Neural cell (in vitro differentiated cells): ENCODE data around the gene PREX1. TPM values are rescaled to one million over a fixed set of nuclear protein-coding genes. Genes with fewer than 3 reads are reported as not detected.

Experiments used
- H2AFZ ChIP-seq: fragments of 200-600, 300-800 bp; sonication (generic), shearing (Covaris generic); 2 replicates; pipeline ENCODE4 v1.6.0; 2014; ENCODE audit warnings: low read depth, mild to moderate bottlenecking, antibody characterized with exemption, low read length, moderate library complexity
- H3F3A ChIP-seq: fragments of 200-600 bp; shearing (Covaris generic); 2 replicates; pipeline ENCODE4 v1.6.1; 2016; ENCODE audit warnings: mild to moderate bottlenecking, moderate library complexity, mixed read lengths, antibody characterized with exemption, low read length; ENCODE audit not compliant: insufficient read depth, poor library complexity, severe bottlenecking
- H3K27ac ChIP-seq: fragments of 200-600, 300-800 bp; sonication (generic), shearing (Covaris generic); 2 replicates; pipeline ENCODE4 v1.5.1; 2014; ENCODE audit warnings: mild to moderate bottlenecking, low read length, moderate library complexity
- H3K27me3 ChIP-seq: fragments of 300-800, 200-600 bp; sonication (generic), shearing (Covaris generic); 2 replicates; pipeline ENCODE4 v1.6.0; 2014; ENCODE audit warnings: mild to moderate bottlenecking, low read depth, low read length, moderate library complexity; ENCODE audit not compliant: insufficient read depth
- H3K36me3 ChIP-seq: fragments of 300-800, 200-600 bp; sonication (generic), shearing (Covaris generic); 2 replicates; pipeline ENCODE4 v1.5.1; 2014; ENCODE audit warnings: mild to moderate bottlenecking, antibody characterized with exemption, low read length, moderate library complexity; ENCODE audit not compliant: insufficient read depth
- H3K4me2 ChIP-seq: fragments of 300-800, 200-600 bp; sonication (generic), shearing (Covaris generic); 2 replicates; pipeline ENCODE4 v1.6.0; 2014; ENCODE audit warnings: mild to moderate bottlenecking, low read length
- H3K4me3 ChIP-seq: fragments of 300-800, 200-600 bp; sonication (generic), shearing (Covaris generic); 2 replicates; pipeline ENCODE4 v1.5.1; 2014; ENCODE audit warnings: mild to moderate bottlenecking, low read length, moderate library complexity
- H3K79me2 ChIP-seq: fragments of 200-600 bp; shearing (Covaris generic); replicated peaks from 2 replicates; pipeline ENCODE4 v1.6.0; 2014; ENCODE audit warnings: mild to moderate bottlenecking, low read length, moderate library complexity; ENCODE audit not compliant: insufficient read depth
- H3K9ac ChIP-seq: fragments of 300-800, 200-600 bp; sonication (generic), shearing (Covaris generic); 2 replicates; pipeline ENCODE4 v1.6.1; 2016; ENCODE audit warnings: mild to moderate bottlenecking, low read length, mixed read lengths
- H3K9me2 ChIP-seq: fragments of 200-600 bp; shearing (Covaris generic); 2 replicates; pipeline ENCODE4 v1.6.1; 2016; ENCODE audit warnings: mild to moderate bottlenecking, low read length, mixed read lengths; ENCODE audit not compliant: insufficient read depth
- H3K9me3 ChIP-seq: fragments of 200-600, 300-800 bp; sonication (generic), shearing (Covaris generic); 2 replicates; pipeline ENCODE4 v1.6.1; 2016; ENCODE audit warnings: mild to moderate bottlenecking, mixed run types, low read length, moderate library complexity, mixed read lengths
- H4K20me1 ChIP-seq: fragments of 200-600 bp; shearing (Covaris generic); 2 replicates; pipeline ENCODE4 v1.6.1; 2016; ENCODE audit warnings: mild to moderate bottlenecking, mixed run types; ENCODE audit not compliant: insufficient read depth
- EP300 ChIP-seq: fragments of 450-650 bp; conservative IDR thresholded peaks from 2 replicates; pipeline ENCODE4 v1.6.1; 2014; ENCODE audit warnings: antibody characterized with exemption, mild to moderate bottlenecking, moderate library complexity; ENCODE audit not compliant: poor library complexity, severe bottlenecking
- EZH2 ChIP-seq: fragments of 200-600, 300-800 bp; shearing (Covaris generic), sonication (generic); IDR thresholded peaks from 2 replicates; pipeline ENCODE4 v1.6.1; 2014; ENCODE audit warnings: antibody characterized with exemption, low read length, borderline replicate concordance, mild to moderate bottlenecking; ENCODE audit not compliant: insufficient read depth, poor library complexity, severe bottlenecking
- MXI1 ChIP-seq: fragments of 450-650 bp; conservative IDR thresholded peaks from 2 replicates; pipeline ENCODE4 v1.6.1; 2014; ENCODE audit warnings: antibody characterized with exemption, mild to moderate bottlenecking; ENCODE audit not compliant: poor library complexity, severe bottlenecking
- POLR2AphosphoS5 ChIP-seq: IDR thresholded peaks from 2 replicates; pipeline ENCODE4 v1.6.1; 2012
- RAD21 ChIP-seq: fragments of 450-650 bp; conservative IDR thresholded peaks from 2 replicates; pipeline ENCODE4 v1.6.1; 2014; ENCODE audit warnings: antibody characterized with exemption, mild to moderate bottlenecking, moderate library complexity
- SMC3 ChIP-seq: fragments of 450-650 bp; conservative IDR thresholded peaks from 2 replicates; pipeline ENCODE4 v1.6.1; 2014; ENCODE audit warnings: antibody characterized with exemption, mild to moderate bottlenecking, moderate library complexity; ENCODE audit not compliant: poor library complexity
- TAF1 ChIP-seq: IDR thresholded peaks from 2 replicates; pipeline ENCODE4 v1.6.1; 2012; ENCODE audit warnings: low read depth
- polyA plus RNA-seq: library from polyadenylated mRNA; depleted of rRNA; stranded (reverse); fragments of >200 nt; gene quantifications from 2 replicates; pipeline ENCODE4 v1.2.3, GENCODE V29; 2014
- TF ChIP-seq, protein P1 (sequence below): IDR thresholded peaks from 2 replicates; pipeline ENCODE4 v1.6.1; 2012; ENCODE audit warnings: borderline replicate concordance
- TF ChIP-seq, protein P2 (sequence below): fragments of 450-650 bp; IDR thresholded peaks from 2 replicates; pipeline ENCODE4 v1.5.1; 2014; ENCODE audit warnings: antibody characterized with exemption, mild to moderate bottlenecking, moderate library complexity; ENCODE audit not compliant: poor library complexity, severe bottlenecking

PREX1 gene
- polyA plus RNA-seq, 1 donor from 2014 or later: 0.06 TPM

DNA sequence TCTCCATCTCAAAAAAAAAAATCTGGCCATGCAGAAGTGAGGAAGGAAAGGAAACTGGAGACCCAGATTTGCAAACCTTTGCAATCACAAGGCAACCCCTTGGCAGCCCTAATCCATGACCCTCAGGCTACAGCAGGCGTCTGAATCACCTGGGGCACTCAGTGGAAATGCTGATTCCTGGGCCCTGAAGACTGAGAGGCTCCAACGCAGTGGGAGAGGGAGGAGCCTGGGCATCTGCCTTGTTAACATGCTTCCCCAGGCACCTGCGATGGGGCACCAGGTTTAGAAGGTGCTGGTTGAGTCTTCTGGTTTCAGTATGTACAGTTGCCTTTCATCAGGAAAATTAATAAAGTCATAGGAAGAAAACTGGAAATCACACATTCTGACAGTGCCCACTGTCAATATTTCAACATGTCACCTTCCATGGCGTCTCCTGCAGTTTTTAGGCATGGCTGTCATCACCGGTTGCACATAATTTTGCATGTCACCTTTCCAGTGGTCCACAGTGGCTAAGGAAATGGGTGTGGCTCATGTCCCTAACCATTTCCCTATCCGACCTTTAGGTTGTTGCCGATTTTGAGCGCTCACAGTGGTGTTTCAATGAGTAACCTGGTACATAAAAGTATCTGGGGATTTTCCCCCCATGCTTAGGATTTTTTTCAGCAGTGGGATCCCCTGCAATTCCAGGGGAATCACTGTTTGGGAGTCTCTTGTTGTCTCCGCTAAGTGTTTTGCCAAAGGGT is 56.9 kb downstream of the PREX1 start:
- Histone ChIP-seq H3K9me3 (no peaks in the 10 kb centered on the region), H3K27ac (no peak overlapping the region), H3K79me2 (no peaks in the 10 kb centered on the region), H3K36me3 (no peaks in the 10 kb centered on the region), H3K4me3 (no peak overlapping the region), H2AFZ (no peak overlapping the region), H3F3A (no peaks in the 10 kb centered on the region), H3K27me3 (no peaks in the 10 kb centered on the region), H4K20me1 (no peaks in the 10 kb centered on the region), H3K9me2 (no peaks in the 10 kb centered on the region), H3K4me2 (no peak overlapping the region), H3K9ac (no peak overlapping the region)
- no peak for TF ChIP-seq POLR2AphosphoS5
- TF ChIP-seq EZH2: no peak
- TF ChIP-seq, protein P1, sequence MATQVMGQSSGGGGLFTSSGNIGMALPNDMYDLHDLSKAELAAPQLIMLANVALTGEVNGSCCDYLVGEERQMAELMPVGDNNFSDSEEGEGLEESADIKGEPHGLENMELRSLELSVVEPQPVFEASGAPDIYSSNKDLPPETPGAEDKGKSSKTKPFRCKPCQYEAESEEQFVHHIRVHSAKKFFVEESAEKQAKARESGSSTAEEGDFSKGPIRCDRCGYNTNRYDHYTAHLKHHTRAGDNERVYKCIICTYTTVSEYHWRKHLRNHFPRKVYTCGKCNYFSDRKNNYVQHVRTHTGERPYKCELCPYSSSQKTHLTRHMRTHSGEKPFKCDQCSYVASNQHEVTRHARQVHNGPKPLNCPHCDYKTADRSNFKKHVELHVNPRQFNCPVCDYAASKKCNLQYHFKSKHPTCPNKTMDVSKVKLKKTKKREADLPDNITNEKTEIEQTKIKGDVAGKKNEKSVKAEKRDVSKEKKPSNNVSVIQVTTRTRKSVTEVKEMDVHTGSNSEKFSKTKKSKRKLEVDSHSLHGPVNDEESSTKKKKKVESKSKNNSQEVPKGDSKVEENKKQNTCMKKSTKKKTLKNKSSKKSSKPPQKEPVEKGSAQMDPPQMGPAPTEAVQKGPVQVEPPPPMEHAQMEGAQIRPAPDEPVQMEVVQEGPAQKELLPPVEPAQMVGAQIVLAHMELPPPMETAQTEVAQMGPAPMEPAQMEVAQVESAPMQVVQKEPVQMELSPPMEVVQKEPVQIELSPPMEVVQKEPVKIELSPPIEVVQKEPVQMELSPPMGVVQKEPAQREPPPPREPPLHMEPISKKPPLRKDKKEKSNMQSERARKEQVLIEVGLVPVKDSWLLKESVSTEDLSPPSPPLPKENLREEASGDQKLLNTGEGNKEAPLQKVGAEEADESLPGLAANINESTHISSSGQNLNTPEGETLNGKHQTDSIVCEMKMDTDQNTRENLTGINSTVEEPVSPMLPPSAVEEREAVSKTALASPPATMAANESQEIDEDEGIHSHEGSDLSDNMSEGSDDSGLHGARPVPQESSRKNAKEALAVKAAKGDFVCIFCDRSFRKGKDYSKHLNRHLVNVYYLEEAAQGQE: no peak
- no peak for TF ChIP-seq TAF1
- no peak for TF ChIP-seq SMC3
- TF ChIP-seq EP300: no peak
- no peak for TF ChIP-seq MXI1
- TF ChIP-seq, protein P2, sequence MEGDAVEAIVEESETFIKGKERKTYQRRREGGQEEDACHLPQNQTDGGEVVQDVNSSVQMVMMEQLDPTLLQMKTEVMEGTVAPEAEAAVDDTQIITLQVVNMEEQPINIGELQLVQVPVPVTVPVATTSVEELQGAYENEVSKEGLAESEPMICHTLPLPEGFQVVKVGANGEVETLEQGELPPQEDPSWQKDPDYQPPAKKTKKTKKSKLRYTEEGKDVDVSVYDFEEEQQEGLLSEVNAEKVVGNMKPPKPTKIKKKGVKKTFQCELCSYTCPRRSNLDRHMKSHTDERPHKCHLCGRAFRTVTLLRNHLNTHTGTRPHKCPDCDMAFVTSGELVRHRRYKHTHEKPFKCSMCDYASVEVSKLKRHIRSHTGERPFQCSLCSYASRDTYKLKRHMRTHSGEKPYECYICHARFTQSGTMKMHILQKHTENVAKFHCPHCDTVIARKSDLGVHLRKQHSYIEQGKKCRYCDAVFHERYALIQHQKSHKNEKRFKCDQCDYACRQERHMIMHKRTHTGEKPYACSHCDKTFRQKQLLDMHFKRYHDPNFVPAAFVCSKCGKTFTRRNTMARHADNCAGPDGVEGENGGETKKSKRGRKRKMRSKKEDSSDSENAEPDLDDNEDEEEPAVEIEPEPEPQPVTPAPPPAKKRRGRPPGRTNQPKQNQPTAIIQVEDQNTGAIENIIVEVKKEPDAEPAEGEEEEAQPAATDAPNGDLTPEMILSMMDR: no peak
- no peak for TF ChIP-seq RAD21

DNA sequence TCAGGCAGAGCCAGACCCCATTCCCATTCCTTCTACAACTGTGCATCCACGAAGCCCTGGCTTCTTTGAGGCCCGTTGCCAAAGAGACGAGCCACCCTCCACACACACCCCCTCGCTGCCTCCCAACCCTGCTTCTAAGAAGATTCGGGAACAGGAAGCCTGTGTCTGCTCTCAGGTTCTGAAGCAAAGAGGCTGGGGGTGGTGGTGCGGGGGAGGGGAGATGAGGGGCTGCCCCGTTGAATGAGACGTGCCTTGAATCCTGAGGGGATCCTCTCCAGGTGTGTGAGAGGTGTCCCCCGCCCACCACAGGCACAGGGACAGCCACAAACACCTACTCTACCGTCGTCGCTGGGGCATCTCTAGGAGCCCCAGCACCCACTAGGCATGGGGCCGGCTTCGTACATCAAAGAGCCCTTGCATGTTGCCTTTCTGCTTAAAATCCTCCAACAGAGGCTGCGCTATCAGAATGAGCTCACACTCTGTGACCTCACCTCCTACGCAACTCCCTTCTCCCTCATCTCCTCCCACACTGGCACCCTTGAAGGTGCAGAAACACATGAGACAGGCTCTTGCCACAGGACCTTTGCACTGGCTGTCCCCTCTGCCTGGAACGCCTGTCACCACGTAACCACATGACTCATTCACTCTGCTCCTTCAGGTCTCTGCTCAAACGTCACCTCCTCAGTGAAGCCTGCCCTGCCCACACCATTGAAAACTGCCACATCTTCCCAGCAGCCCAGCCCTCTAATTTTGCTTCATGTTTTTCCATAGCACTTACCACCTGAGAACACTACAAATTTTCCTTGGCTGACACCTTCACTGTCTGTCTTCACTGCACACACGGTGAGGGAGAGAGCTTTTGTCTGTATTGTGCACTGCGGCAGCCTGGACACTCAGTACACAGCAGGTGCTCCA is 58.5 kb downstream of the PREX1 start:
- Histone ChIP-seq H3F3A (no peaks in the 10 kb centered on the region), H3K79me2 (no peaks in the 10 kb centered on the region), H3K9ac (no peak overlapping the region), H3K27me3 (no peaks in the 10 kb centered on the region), H3K36me3 (no peaks in the 10 kb centered on the region), H2AFZ (no peak overlapping the region), H4K20me1 (no peaks in the 10 kb centered on the region), H3K4me2 (no peak overlapping the region), H3K9me3 (no peaks in the 10 kb centered on the region), H3K4me3 (no peak overlapping the region), H3K27ac (no peak overlapping the region), H3K9me2 (no peaks in the 10 kb centered on the region)
- TF ChIP-seq, protein P2: no peak
